Body of pancreas (tissue), 4 donors: ENCODE results near the gene FZD2. TPM values are rescaled to one million over a fixed set of nuclear protein-coding genes. Genes with fewer than 3 reads are reported as not detected.
A peak's percentile ranks its signal among the peaks of the same experiment; 100 is the strongest.

Source experiments
- ATAC-seq: fragments of 150-250 bp; one replicate; pipeline ENCODE4 v1.9.1; 2016
- DNase-seq, 4 donors: peaks; one replicate each; pipeline ENCODE4 v3.0.0-alpha.2; 2019
- H3K27ac ChIP-seq, 4 donors: fragments of 200-600 bp; sonication (generic); 1 replicate in 3 of 4; 2 replicates in 1 of 4; pipeline versions ENCODE4 v1.5.1 to v1.6.1; 2016 to 2019; ENCODE audit warnings: mild to moderate bottlenecking in 1 of 4, mixed read lengths in 1 of 4, moderate library complexity in 1 of 4
- H3K27me3 ChIP-seq, 2 donors: fragments of 200-600 bp; sonication (generic); one replicate each; pipeline ENCODE4 v1.6.0; 2016; ENCODE audit warnings: mild to moderate bottlenecking in 1 of 2
- H3K36me3 ChIP-seq, 2 donors: fragments of 200-600 bp; sonication (generic); replicated peaks in 1 of 2; 2 replicates each; pipeline ENCODE4 v1.5.1; 2016; ENCODE audit warnings: low read depth in 2 of 2; ENCODE audit not compliant: insufficient read depth in 1 of 2
- H3K4me1 ChIP-seq: fragments of 200-600 bp; sonication (generic); one replicate; pipeline ENCODE4 v1.6.0; 2016
- H3K4me3 ChIP-seq, 2 donors: fragments of 200-600 bp; sonication (generic); 1 replicate in 1 of 2; 2 replicates in 1 of 2; pipeline ENCODE4 v1.5.1; 2016 to 2019
- H3K9me3 ChIP-seq, 3 donors: fragments of 200-600 bp; sonication (generic); 1 replicate in 2 of 3; 2 replicates in 1 of 3; pipeline ENCODE4 v1.5.1; 2016
- POLR2A ChIP-seq, 3 donors: fragments of 450-650 bp; IDR thresholded peaks; one replicate each; pipeline ENCODE4 v1.6.1; 2016; ENCODE audit warnings: antibody characterized with exemption in 3 of 3, mild to moderate bottlenecking in 2 of 3
- WGBS, 2 donors: methylation state at CpG; one replicate each; pipeline ENCODE4 v1.1.5; 2017; 5-methylcytosine and 5-hydroxymethylcytosine counted together
- intact Hi-C: fragments of 100-400 bp; cut with DNase I; formaldehyde crosslinking; loops from one replicate; pipeline ENCODE4 v1.15.1; 2023
- total RNA-seq, 2 donors: library from RNA; depleted of rRNA; stranded (reverse); fragments of >200 nt; gene quantifications; one replicate each; pipeline ENCODE4 v1.1.0, GENCODE V29; 2016
- TF ChIP-seq, protein P1 (sequence below), 7 experiments: fragments of 450-650 bp in 4 of 7; fragments of 200-600 bp in 3 of 7; sonication (generic) in 3 of 7; IDR thresholded peaks; one replicate each; pipeline ENCODE4 v1.5.1; 2016 to 2019; ENCODE audit warnings: antibody characterized with exemption in 7 of 7

FZD2 gene
- total RNA-seq, 2 donors from 2014 or later: 0.52 TPM; not detected in 1

DNA sequence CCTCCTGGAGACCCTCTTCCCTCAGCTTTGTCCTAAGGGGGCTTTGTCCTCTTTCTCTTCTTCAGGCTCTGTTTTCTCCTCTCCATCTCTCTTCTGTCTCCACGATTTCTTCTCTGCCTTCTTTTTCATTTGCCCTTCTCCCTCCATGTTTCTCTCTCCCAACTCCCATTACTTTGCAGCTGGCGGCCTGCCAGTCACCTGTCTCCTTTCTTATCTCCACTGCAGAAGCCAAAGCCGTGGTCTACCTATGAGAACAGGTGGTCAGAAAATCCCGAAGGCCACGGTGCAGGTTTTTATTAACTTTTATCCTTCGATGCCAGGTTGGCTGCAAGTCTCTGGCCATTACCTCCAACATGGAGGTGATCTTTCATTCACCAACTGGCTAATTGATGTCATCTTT, 45.1 kb downstream of the FZD2 start:
- Histone ChIP-seq H3K4me1 (peaks cover 11% of the 10 kb centered on the region), H3K9me3 (no peaks in the 10 kb centered on the region), H3K27ac (no peak overlapping the region), H3K27me3 (no peaks in the 10 kb centered on the region), H3K4me3 (no peak overlapping the region), H3K36me3 (no peaks in the 10 kb centered on the region)
- TF ChIP-seq POLR2A (IDR thresholded peaks at IDR 0.05): no peak
- TF ChIP-seq, protein P1, sequence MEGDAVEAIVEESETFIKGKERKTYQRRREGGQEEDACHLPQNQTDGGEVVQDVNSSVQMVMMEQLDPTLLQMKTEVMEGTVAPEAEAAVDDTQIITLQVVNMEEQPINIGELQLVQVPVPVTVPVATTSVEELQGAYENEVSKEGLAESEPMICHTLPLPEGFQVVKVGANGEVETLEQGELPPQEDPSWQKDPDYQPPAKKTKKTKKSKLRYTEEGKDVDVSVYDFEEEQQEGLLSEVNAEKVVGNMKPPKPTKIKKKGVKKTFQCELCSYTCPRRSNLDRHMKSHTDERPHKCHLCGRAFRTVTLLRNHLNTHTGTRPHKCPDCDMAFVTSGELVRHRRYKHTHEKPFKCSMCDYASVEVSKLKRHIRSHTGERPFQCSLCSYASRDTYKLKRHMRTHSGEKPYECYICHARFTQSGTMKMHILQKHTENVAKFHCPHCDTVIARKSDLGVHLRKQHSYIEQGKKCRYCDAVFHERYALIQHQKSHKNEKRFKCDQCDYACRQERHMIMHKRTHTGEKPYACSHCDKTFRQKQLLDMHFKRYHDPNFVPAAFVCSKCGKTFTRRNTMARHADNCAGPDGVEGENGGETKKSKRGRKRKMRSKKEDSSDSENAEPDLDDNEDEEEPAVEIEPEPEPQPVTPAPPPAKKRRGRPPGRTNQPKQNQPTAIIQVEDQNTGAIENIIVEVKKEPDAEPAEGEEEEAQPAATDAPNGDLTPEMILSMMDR (IDR thresholded peaks at IDR 0.05): no peak
- 8 to 18% methylated on average over 6 of the region's 6 CpGs for WGBS, 2 donors
- intact Hi-C loops: no loop called here
- ATAC-seq (no peak), DNase-seq (peak; percentile 41 to 70 (median 54))

DNA sequence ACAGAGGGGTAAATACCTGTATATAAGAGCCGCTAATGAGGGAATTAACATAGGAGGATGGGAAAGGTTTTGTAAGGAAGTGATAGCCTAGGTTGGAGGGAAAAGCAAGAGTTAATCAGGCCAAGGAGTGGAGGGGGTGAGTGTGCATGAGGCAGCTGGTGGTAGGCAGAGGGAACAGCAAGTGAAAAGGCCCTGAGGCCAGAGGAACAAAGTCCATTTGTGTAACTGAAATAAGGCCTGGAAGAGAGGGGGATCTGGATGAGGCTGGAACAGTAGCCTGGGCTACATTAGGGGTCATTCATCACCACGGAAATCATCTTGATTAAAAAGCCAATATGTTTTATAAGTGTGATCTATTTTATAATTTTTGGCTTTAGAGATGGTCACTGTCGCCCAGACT, 45.7 kb downstream of the FZD2 start:
- H3K36me3 ChIP-seq: no peaks in the 10 kb centered on the region
- no peak overlapping the region for H3K27ac ChIP-seq
- ATAC-seq: no peak
- no peaks in the 10 kb centered on the region for H3K9me3 ChIP-seq
- H3K4me1 ChIP-seq: peaks cover 11% of the 10 kb centered on the region
- no peak for TF ChIP-seq POLR2A (IDR thresholded peaks at IDR 0.05)
- TF ChIP-seq, protein P1 (IDR thresholded peaks at IDR 0.05): no peak
- no peak for DNase-seq
- intact Hi-C loops: no loop called here
- 74 to 88% methylated on average over 3 of the region's 3 CpGs for WGBS, 2 donors
- no peaks in the 10 kb centered on the region for H3K27me3 ChIP-seq
- no peak overlapping the region for H3K4me3 ChIP-seq

DNA sequence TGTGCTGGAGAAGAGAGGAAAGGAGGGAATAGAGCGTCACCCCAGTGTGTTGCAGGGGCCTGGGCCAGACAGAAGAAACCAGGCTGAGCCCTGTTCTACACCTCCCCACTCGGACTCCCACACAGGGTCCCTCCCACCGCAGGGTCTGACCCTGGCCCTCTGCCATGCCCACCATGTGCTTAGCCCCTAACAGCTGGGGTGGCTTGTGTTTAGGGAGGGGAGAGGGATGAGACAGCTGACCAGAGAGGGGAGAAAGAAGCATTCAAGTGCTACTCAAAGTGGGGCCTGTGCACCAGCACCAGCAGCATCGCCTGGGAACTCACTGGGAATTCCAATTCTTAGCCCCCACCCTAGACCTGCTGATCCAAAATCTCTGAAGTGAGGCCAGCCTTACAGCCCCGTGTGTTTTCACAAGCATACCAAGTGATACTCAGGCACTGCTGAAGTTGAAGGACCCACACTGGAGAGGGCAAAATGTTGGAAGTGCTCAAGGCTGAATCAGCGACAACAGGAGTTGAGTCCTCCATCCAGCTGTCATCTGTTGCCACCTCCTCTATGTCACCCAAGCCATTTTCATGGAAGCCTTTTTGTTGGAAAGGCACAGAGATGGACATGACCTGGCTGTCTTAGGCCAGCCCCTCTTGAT, 47.0 kb downstream of the FZD2 start:
- H3K4me3 ChIP-seq: no peak overlapping the region
- peaks cover 11% of the 10 kb centered on the region for H3K4me1 ChIP-seq
- no peaks in the 10 kb centered on the region for H3K36me3 ChIP-seq
- H3K27me3 ChIP-seq: no peaks in the 10 kb centered on the region
- no peak overlapping the region for H3K27ac ChIP-seq
- no peaks in the 10 kb centered on the region for H3K9me3 ChIP-seq
- ATAC-seq (no peak), DNase-seq (no peak)
- TF ChIP-seq, protein P1 (IDR thresholded peaks at IDR 0.05): no peak
- no peak for TF ChIP-seq POLR2A (IDR thresholded peaks at IDR 0.05)
- intact Hi-C loops: no loop called here
- WGBS, 2 donors: 81 to 84% methylated on average over 6 of the region's 6 CpGs

DNA sequence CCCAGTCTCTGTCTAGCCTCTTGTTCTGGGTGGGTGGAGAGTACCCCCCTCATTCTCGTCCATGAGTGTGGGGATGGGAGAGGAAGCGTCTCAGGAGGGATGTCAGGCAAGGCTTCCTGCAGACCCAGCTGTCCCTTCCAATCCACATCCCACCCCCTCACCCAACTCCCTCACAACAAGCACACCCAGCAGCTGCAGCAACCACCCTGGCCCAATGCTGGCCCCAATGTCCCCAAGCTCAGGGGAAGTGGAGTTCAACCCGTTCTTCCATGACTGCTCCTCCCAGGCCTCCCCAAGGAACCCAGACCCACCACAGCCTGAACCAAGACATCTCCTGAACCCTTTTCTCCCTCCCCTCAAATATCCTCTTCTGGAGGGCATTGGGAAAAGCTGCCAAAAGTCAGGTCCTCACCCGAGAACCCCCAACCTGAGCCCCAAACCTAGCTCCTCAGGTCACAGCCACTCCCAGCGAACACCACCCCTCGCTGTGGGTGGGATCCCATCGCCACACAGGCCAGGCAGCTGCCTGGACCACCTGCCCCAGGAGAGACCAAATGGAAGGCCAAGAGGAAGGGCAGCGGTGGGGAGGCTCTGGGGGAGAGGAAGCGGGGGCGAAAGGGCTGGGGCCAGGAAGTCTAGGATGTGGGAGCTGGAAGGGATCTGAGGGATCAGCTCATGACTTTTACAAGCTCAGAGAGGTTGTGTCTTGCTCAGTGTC, 47.6 kb downstream of the FZD2 start:
- WGBS, 2 donors: 82 to 87% methylated on average over 4 to 10 of the region's 10 CpGs
- TF ChIP-seq, protein P1 (IDR thresholded peaks at IDR 0.05): no peak
- no peak for TF ChIP-seq POLR2A (IDR thresholded peaks at IDR 0.05)
- intact Hi-C loops: no loop called here

More for the DNA sequence above, 47.6 kb downstream of the FZD2 start:
- H3K9me3 ChIP-seq: no peaks in the 10 kb centered on the region
- no peaks in the 10 kb centered on the region for H3K27me3 ChIP-seq
- H3K36me3 ChIP-seq: no peaks in the 10 kb centered on the region
- H3K27ac ChIP-seq: no peak overlapping the region
- ATAC-seq (no peak), DNase-seq (no peak)
- H3K4me3 ChIP-seq: no peak overlapping the region
- H3K4me1 ChIP-seq: peaks cover 11% of the 10 kb centered on the region
